ENCODE data around the gene TMEM119. TPM values are rescaled to one million over a fixed set of nuclear protein-coding genes. Genes with fewer than 3 reads are reported as not detected.
"Not testable (repeated sequence)": the region's sequence is repeated elsewhere in the genome, so short reads cannot be mapped to it uniquely, and the experiment has no call there.

Gene TMEM119
- total RNA-seq, 4 donors from 2014 or later: 9.0 to 48.8 (median 42.3) TPM

DNA sequence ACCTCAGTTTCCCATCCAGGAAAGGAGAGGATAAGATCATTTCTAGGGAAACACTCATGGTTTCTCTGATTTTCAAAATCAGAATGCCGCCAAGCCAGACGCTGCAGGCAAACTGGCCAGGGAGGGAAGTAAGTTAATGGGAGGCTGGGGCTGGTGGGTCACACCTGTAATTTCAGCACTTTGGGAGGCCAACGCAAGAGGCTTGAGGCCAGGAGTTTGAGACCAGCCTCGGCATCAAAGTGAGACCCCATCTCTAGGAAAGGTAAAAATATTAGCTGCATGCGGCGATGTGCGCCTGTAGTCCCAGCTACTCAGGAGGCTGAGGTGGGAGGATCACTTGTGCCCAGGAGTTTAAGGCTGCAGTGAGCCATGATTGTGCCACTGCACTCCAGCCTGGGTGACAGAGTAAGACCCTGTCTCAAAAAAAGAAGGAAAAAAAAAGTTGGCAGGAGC, 35.2 kb upstream of the TMEM119 start:
- Histone ChIP-seq H3K27me3 (no peaks in the 10 kb centered on the region), H3K4me1 (peaks cover 0 to 57% (median 53%) of the 10 kb centered on the region in 4 donors), H3K27ac (peak overlapping the region in 3 of 4 donors; percentile 54 to 83 (median 74)), H3K4me3 (peak overlapping the region in 2 of 4 donors; percentile 40 to 41), H3K9me3 (no peaks in the 10 kb centered on the region), H3K36me3 (no peaks in the 10 kb centered on the region)
- no peak for DNase-seq (ENCODE audit: low spot score in 2 of 2)
- 89 to 91% methylated on average over 7 of the region's 7 CpGs for WGBS, 2 donors
- TF ChIP-seq, protein P1, sequence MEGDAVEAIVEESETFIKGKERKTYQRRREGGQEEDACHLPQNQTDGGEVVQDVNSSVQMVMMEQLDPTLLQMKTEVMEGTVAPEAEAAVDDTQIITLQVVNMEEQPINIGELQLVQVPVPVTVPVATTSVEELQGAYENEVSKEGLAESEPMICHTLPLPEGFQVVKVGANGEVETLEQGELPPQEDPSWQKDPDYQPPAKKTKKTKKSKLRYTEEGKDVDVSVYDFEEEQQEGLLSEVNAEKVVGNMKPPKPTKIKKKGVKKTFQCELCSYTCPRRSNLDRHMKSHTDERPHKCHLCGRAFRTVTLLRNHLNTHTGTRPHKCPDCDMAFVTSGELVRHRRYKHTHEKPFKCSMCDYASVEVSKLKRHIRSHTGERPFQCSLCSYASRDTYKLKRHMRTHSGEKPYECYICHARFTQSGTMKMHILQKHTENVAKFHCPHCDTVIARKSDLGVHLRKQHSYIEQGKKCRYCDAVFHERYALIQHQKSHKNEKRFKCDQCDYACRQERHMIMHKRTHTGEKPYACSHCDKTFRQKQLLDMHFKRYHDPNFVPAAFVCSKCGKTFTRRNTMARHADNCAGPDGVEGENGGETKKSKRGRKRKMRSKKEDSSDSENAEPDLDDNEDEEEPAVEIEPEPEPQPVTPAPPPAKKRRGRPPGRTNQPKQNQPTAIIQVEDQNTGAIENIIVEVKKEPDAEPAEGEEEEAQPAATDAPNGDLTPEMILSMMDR (IDR thresholded peaks at IDR 0.05): no peak
- TF ChIP-seq EP300 (IDR thresholded peaks at IDR 0.05) (no peak), POLR2A (IDR thresholded peaks at IDR 0.05) (no peak)

DNA sequence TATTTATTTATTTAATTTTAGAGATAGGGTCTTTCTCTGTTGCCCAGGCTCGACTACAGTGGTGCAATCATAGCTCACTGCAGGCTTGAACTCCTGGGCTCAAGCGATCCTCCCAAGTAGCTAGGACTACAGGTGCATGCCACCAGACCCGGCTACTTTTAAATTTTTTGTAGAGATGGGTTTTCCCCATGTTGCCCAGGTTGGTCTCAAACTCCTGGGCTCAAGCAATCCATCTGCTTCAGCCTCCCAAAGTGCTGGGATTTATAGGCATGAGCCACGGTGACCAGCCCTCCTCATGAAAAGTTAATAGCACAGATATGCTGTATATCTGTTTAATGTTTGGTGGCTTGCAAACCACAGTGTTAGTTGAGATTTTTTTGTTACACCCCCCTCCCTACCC, 33.4 kb upstream of the TMEM119 start:
- not testable (repeated sequence) for H3K9me3 ChIP-seq; H3K27ac ChIP-seq; DNase-seq (ENCODE audit: low spot score in 2 of 2); H3K36me3 ChIP-seq; H3K4me3 ChIP-seq; H3K27me3 ChIP-seq
- H3K4me1 ChIP-seq: peaks cover 0 to 55% (median 41%) of the 10 kb centered on the region in 4 donors
- WGBS, 2 donors: 88 to 94% methylated on average over 4 of the region's 4 CpGs

DNA sequence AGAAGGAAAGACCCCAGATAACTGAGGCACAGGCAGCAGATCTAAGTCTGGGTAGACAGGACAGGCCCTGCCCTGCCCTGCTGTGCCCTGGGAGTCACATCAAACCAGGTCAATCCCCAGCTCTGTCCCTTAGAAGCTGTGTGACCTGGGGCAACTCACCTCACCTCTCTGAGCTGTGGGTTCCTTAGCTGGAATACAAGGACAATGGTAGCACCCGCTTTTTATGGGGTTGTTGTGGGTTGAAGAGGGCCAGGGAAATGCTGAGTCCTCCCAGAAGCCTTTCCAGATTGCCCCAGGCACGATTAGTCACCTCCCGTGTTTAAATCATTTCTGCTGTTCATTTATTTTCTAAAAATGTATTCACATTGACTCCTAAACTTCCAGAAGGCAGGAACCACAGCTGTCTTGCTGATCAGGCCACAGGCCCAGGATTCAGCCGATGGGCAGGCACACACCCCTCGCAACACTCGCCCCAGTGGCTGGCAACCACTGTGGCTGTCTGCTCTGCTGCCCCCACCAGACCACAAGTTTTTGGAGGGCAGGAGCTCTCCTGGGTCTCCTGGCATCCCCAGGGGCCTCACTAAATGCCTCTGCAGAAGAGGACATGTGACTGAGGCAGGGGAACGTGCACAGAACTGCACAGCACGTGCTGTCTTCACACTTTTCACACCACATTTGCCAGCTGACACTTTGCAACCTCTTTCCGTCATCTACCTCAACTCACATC, 32.8 kb upstream of the TMEM119 start:
- WGBS, 2 donors: 60 to 65% methylated on average over 9 of the region's 9 CpGs
- Histone ChIP-seq H3K27me3 (no peaks in the 10 kb centered on the region), H3K4me3 (no peak overlapping the region), H3K9me3 (no peaks in the 10 kb centered on the region), H3K27ac (peak overlapping the region in 3 of 4 donors; percentile 32 to 64 (median 60)), H3K4me1 (peaks cover 0 to 49% (median 36%) of the 10 kb centered on the region in 4 donors), H3K36me3 (no peaks in the 10 kb centered on the region)
- no peak for DNase-seq (ENCODE audit: low spot score in 2 of 2)
- no peak for TF ChIP-seq POLR2A (IDR thresholded peaks at IDR 0.05)
- no peak for TF ChIP-seq EP300 (IDR thresholded peaks at IDR 0.05)
- TF ChIP-seq, protein P1 (IDR thresholded peaks at IDR 0.05): no peak

DNA sequence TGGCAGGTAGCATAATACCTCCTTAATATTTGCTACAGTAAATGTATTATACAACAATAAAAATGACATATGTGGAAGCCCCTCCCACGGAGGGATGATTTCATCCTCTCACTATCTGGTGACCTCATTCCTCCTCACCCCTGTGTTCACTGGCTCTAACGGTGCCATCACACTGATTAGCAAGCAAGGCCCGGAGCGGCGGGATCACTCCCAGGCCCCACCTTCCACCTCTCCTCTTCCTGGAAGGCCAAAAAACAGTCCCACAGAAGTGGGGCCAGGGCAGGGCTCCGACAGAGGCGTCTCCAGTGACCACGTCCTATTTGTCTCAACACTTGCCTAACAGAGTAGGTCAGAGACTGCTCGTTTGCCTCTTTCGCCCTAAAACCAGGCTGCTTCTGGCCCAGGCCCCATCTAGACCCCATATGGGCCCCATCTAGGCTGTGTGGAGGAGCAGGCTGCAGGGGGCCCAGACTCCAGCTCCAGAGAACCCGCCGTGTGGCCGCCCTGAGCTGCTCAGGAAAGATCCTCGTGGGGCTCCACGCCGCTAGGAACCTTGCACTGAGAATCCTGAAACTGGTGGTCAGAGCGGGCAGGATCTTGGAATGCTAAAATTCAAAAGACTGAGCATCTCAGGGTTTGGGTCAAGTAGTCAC, 32.1 kb upstream of the TMEM119 start:
- TF ChIP-seq, protein P1 (IDR thresholded peaks at IDR 0.05): no peak
- no peak for TF ChIP-seq POLR2A (IDR thresholded peaks at IDR 0.05)
- TF ChIP-seq EP300 (IDR thresholded peaks at IDR 0.05): no peak
- DNase-seq (ENCODE audit: low spot score in 2 of 2): no peak

DNA sequence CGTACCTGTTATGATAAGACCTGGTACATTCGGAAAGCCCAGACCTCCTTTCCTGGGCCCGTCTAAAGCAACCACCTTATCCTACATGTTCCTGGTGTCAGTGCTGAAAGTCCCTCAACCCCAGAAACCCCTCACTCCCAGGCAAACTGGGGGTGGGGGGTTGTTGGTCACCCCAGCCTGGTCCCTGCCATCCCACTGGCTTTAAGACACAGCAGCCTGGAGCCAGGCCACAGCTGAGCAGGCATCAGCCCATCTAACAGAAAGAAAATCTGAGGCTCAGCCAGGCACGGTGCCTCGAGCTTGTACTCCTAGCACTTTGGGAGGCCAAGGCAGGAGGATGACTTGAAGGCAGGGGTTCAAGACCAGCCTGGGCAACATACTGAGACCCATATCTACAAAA, 31.3 kb upstream of the TMEM119 start:
- TF ChIP-seq POLR2A (IDR thresholded peaks at IDR 0.05): no peak
- no peaks in the 10 kb centered on the region for H3K9me3 ChIP-seq
- H3K4me3 ChIP-seq: peak overlapping the region in 1 of 4 donors; percentile 20
- H3K36me3 ChIP-seq: no peaks in the 10 kb centered on the region
- 88 to 89% methylated on average over 5 of the region's 5 CpGs for WGBS, 2 donors
- peaks cover 0 to 41% (median 32%) of the 10 kb centered on the region in 4 donors for H3K4me1 ChIP-seq
- peak overlapping the region in 3 of 4 donors; percentile 49 to 65 (median 50) for H3K27ac ChIP-seq
- no peaks in the 10 kb centered on the region for H3K27me3 ChIP-seq
- no peak for DNase-seq (ENCODE audit: low spot score in 2 of 2)

More for the DNA sequence above, 32.1 kb upstream of the TMEM119 start:
- Histone ChIP-seq H3K36me3 (no peaks in the 10 kb centered on the region), H3K4me3 (no peak overlapping the region), H3K9me3 (no peaks in the 10 kb centered on the region), H3K27me3 (no peaks in the 10 kb centered on the region), H3K27ac (peak overlapping the region in 3 of 4 donors; percentile 32 to 64 (median 60)), H3K4me1 (peaks cover 0 to 42% (median 34%) of the 10 kb centered on the region in 4 donors)
- WGBS, 2 donors: 47 to 61% methylated on average over 17 of the region's 17 CpGs

Data from tibial nerve (tissue), 4 donors.